ENCODE measurements around the gene NAALADL2. TPM values are rescaled to one million over a fixed set of nuclear protein-coding genes. Genes with fewer than 3 reads are reported as not detected.
A peak's percentile ranks its signal among the peaks of the same experiment; 100 is the strongest.
"Not testable (repeated sequence)": the region's sequence is repeated elsewhere in the genome, so short reads cannot be mapped to it uniquely, and the experiment has no call there.

Gene NAALADL2
- total RNA-seq, 1 donor from 2014 or later = 36.9 TPM

- intact Hi-C loops (cut with DNase I); ATAC-seq; DNase-seq (ENCODE audit: low spot score): not testable (repeated sequence)
Observed at GRCh38 chr3:175271465-175271864, 412.3 kb downstream of the NAALADL2 start.

GRCh38 chr3:175272392-175272791 is 413.3 kb downstream of the NAALADL2 start:
- intact Hi-C loops (cut with DNase I) = no loop called here
- DNase-seq (ENCODE audit: low spot score) (no peak), ATAC-seq (no peak)

GRCh38 chr3:175273573-175273972 is 414.4 kb downstream of the NAALADL2 start:
- DNase-seq (ENCODE audit: low spot score) (no peak), ATAC-seq (no peak)

GRCh38 chr3:175274056-175274455 is 414.9 kb downstream of the NAALADL2 start:
- intact Hi-C loops (cut with DNase I) = no loop called here
- no peak for ATAC-seq
- no peak for DNase-seq (ENCODE audit: low spot score)

More at GRCh38 chr3:175273573-175273972, 414.4 kb downstream of the NAALADL2 start:
- intact Hi-C loops (cut with DNase I) = no loop called here

- ATAC-seq (no peak), DNase-seq (ENCODE audit: low spot score) (no peak)
- intact Hi-C loops (cut with DNase I) = no loop called here
Observed at GRCh38 chr3:175274474-175275218, 415.5 kb downstream of the NAALADL2 start.

GRCh38 chr3:175278680-175279079 is 419.5 kb downstream of the NAALADL2 start:
- intact Hi-C loops (cut with DNase I) = no loop called here
- ATAC-seq = no peak

GRCh38 chr3:175279457-175279856 is 420.3 kb downstream of the NAALADL2 start:
- ATAC-seq (no peak), DNase-seq (ENCODE audit: low spot score) (no peak)
- intact Hi-C loops (cut with DNase I) = no loop called here

More at GRCh38 chr3:175278680-175279079, 419.5 kb downstream of the NAALADL2 start:
- no peak for DNase-seq (ENCODE audit: low spot score)

GRCh38 chr3:175279911-175280310 is 420.8 kb downstream of the NAALADL2 start:
- intact Hi-C loops (cut with DNase I) = no loop called here
- ATAC-seq (no peak), DNase-seq (ENCODE audit: low spot score) (no peak)

GRCh38 chr3:175287361-175287963 is 428.3 kb downstream of the NAALADL2 start:
- ATAC-seq (no peak), DNase-seq (ENCODE audit: low spot score) (no peak)
- intact Hi-C loops (cut with DNase I) = no loop called here

- intact Hi-C loops (cut with DNase I) = no loop called here
- ATAC-seq (no peak), DNase-seq (ENCODE audit: low spot score) (no peak)
Observed at GRCh38 chr3:175288621-175289020, 429.5 kb downstream of the NAALADL2 start.

- ATAC-seq (no peak), DNase-seq (ENCODE audit: low spot score) (no peak)
- intact Hi-C loops (cut with DNase I) = no loop called here
Observed at GRCh38 chr3:175294793-175295192, 435.7 kb downstream of the NAALADL2 start.

- DNase-seq (ENCODE audit: low spot score) = no peak
- ATAC-seq = no peak
- intact Hi-C loops (cut with DNase I) = no loop called here
Observed at GRCh38 chr3:175295248-175296130, 436.4 kb downstream of the NAALADL2 start.

- DNase-seq (ENCODE audit: low spot score) = no peak
- intact Hi-C loops (cut with DNase I) = no loop called here
- ATAC-seq = no peak
Observed at GRCh38 chr3:175297216-175297615, 438.1 kb downstream of the NAALADL2 start.

GRCh38 chr3:175301741-175302140 is 442.6 kb downstream of the NAALADL2 start:
- no peak for ATAC-seq

GRCh38 chr3:175304404-175304803 is 445.3 kb downstream of the NAALADL2 start:
- DNase-seq (ENCODE audit: low spot score) (no peak), ATAC-seq (peak; percentile 83)
- intact Hi-C loops (cut with DNase I) = no loop called here

More at GRCh38 chr3:175301741-175302140, 442.6 kb downstream of the NAALADL2 start:
- no peak for DNase-seq (ENCODE audit: low spot score)
- intact Hi-C loops (cut with DNase I) = no loop called here

GRCh38 chr3:175307642-175308041 is 448.5 kb downstream of the NAALADL2 start:
- ATAC-seq = no peak
- intact Hi-C loops (cut with DNase I) = no loop called here
- no peak for DNase-seq (ENCODE audit: low spot score)

GRCh38 chr3:175308097-175308496 is 449.0 kb downstream of the NAALADL2 start:
- no peak for ATAC-seq
- intact Hi-C loops (cut with DNase I) = no loop called here
- DNase-seq (ENCODE audit: low spot score) = no peak

- DNase-seq (ENCODE audit: low spot score) = no peak
- no peak for ATAC-seq
- intact Hi-C loops (cut with DNase I) = no loop called here
Observed at GRCh38 chr3:175310046-175310445, 450.9 kb downstream of the NAALADL2 start.

- intact Hi-C loops (cut with DNase I) = no loop called here
- ATAC-seq (no peak), DNase-seq (ENCODE audit: low spot score) (no peak)
Observed at GRCh38 chr3:175311404-175311803, 452.3 kb downstream of the NAALADL2 start.

- DNase-seq (ENCODE audit: low spot score) (no peak), ATAC-seq (no peak)
- intact Hi-C loops (cut with DNase I) = no loop called here
Observed at GRCh38 chr3:175311946-175312345, 452.8 kb downstream of the NAALADL2 start.
